ENCODE results near the gene BPGM.
A peak's percentile ranks its signal among the peaks of the same experiment; 100 is the strongest.
"Not testable (repeated sequence)": the region's sequence is repeated elsewhere in the genome, so short reads cannot be mapped to it uniquely, and the experiment has no call there.

The BPGM gene

DNA sequence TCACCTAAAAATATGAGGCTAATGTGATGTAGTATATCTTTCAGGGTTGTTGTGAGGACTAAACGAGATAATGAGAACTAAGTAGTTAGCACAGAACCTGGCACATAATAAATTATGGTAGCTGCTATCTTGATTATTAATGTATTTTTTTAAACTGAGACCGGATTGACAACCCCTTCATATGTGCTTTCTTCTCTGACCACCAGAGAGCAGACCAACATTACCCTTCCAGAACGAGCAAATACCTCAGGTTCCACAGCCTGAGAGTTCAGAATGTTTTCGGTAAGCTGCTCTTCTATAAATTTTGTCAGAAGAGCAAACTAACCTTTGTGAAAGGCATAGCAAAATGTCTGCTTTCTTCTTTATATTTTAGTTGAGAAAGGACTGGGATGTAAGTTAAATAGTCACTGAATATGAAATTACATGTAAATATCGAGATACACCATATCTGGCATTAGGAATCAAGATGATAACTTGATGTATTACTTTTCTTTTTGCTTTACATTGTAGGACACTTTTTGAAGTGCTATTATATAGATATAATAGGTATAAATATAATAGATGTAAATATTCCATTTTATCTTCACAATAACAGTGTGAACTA, 13.6 kb upstream of the BPGM start:
- no peak for DNase-seq

DNA sequence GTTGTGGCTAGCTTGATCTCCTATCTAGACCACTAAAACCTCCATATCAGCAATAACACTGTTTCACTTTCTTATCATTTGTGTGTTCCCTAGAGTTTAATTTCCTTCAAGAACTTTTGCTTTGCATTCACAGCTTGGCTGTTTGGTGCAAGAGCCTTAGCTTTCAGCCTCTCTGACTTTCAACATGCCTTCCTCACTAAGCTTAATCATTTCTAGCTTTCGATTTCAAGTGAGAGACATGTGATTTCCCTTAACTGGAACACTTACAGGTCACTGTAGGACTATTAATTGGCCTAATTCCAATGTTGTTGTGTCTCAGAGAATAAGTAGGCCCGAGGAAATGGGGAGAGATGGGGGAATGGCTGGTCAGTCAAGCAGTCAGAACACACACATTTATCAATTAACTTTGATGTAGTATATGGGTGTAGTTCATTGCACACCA, 10.6 kb upstream of the BPGM start:
- DNase-seq = no peak

DNA sequence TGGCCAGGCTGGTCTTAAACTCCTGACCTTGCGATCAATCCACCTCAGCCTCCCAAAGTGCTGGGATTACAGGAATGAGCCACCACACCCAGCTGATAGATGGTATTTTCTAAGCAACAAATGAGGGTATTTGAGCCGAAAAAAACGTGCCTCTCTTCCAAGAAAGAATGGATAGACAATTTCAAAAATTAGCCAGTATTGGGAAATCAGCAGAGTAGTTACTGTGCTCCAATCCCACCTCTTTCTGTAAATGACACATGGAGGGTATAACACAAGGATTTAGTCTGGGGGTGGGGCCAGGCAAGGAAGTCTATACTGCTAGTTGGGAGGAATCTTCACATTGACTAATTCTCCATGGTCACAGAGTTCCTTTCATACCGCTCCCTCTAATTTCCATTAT, 9.2 kb upstream of the BPGM start:
- DNase-seq = no peak

DNA sequence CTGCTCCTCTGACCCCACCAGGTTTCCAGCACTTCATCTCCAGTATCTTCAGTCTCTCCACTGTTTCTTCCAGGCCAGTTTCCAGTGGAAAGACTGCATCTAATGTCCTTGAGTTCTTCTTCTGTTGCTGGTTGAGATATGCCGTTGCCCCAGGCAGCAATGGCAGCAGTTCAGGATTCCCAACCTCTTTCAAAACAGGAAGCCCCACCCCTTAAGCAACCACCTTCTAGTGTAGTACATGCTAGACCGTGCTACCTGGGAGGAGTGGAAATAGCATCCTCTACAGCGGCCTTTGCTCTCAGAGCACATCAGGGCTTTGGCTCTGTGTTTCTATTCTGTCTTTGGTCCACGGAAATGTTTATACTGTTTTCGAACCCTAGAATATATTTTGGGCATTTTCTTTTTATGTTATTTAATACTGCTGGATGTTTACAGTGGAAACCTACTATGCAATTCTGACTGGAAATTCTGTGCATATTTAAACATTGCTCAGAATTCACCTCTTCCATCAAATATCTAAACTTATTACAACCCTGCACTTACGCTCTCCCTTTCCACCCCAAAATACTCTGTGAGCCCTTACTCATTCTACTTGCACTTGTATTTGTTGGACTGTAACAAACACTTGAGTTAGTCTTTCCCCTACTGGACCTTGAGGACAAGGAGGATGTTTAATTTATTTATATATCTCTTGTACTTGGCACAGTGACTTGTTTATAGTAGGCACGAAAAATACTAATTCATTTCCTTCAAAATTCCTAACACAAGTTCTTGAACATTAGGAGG, 8.5 kb upstream of the BPGM start:
- no peak for DNase-seq

DNA sequence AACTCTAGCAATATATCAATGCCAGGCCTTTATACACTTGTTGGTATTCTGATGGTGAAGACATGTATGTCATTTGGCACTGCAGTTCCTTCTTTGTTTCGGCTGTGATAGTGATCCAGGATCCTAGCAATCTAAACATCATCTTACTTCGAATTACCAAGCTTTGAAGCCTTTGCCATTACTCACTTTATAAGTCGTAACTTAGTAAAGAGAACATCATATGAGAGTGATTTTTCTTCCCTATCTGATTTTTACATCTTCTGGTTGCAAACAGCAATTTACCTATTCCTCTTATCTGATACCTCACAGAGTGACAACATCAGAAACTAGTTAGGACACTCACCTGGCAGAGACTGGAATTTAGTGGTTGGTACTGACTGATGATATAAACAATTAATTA, 7.6 kb upstream of the BPGM start:
- no peak for DNase-seq

DNA sequence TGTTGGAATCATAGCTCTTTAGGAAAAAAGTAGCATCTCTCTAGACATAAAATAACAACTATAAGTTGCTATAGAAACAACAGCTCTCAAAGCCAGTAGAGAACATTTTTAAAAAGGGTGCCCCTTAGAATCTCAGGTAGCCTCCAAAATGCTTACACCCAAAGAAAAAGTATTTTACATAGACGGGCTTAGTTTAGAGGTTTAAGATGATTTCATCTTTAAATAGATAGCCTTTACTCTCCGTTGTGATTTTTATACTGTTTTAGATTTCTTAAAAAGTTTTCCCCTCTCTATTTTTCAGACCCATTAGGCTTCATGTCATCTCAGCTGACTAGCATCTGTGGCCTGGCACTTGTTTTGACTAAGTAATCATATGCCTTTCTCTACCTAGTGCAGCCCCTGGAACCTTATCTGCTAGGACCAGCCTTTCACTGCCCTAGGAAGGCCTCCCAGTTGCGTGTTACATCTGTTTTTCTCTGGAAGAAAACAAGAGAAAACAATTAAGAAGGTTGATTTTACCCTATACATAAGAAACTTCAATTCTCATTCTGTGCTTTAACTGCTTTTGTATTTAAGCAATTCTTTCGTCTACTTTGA, 6.9 kb upstream of the BPGM start:
- no peak for DNase-seq

DNA sequence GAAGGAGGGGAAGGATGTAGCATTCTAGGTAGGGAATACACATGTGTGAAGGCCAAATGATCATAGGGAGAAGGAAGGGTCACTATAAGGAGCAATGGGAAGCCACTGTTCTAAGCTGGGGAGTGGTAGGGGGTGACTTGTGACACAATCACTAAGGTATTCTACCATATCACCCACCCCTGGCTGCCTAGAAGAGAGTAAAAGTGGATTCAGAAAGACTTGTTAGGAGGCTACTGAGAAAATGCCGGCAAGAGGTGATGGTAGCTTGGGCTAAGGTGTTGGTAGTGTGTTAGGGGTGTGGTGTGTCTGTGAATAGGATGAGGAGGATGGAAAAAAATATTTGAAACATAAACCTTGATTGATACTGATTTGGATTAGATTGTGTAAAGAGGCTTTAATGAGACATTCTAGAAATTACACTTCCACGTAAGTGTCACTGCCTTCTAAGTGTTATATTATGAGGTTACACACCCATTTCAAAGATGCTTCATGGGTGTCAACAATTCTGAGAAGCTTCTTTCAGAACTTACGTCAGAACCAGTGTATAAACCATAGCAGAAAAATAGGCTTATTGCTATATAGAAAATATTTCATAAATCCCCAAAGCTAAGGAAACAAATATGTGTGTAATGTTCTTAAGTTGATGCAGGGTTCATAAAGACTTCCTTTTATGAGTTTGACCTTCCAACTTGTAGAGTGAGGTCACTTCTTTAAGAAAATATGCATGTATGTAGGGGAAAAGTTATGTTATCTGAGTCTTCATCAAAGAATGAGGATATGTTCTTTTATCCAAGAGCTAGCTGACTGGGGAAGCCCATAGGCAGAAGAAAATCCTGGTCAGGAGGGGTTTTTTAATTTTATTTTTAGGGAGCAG, 5.6 kb upstream of the BPGM start:
- no peak for DNase-seq

DNA sequence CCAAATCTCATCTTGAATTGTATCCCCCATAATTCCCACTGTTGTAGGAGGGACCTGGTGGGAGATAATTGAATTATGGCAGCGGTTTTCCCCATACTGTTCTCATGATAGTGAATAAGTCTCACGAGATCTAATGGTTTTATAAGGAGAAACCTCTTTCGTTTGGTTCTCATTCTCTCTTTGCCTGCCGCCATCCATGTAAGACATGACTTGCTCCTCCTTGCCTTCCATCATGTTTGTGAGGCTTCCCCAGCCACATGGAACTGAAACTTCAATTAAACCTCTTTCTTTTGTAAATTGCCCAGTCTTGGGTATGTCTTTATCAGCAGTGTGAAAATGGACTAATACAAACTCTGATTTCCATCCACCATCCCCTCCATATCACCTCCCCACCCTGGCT, 4.7 kb upstream of the BPGM start:
- not testable (repeated sequence) for DNase-seq

DNA sequence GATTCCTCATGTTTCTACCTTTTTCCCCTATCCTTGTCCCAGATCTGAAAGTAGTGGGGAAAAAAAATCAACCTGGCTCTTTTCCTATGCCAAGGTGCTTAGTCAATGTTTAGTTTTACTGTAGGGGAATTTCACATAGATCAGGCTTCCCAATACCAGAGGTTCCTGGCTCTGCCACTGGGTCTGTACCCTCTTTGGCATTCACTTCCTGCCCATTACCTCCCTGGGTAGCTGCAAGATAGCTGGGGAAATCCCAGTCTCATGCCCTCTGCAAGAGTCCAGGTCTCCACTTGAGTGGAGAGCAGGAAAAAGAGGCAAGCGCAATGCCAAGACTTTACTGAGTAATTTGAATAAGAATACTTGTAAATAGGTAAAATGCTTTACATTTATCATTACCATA, 3.5 kb upstream of the BPGM start:
- DNase-seq = no peak

DNA sequence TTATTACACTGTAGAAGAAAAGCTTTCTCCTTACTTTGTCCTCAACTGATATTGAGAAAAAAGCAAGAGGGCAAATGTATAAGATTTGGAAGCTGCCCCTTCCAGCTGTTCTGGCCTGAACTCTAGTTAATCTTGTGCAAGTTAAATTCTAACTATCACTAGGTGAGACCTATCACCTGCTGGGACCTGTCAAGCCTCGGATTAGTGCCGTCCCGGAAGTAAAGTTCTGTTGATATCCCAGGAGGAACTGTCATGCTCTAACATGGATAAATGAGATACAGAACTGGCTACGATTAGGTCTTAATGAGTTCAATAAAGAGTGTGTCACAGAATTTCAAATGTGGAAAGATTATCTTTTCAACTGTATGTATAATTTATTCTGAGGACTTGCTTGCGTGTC, 1.2 kb upstream of the BPGM start:
- no peak for DNase-seq

DNA sequence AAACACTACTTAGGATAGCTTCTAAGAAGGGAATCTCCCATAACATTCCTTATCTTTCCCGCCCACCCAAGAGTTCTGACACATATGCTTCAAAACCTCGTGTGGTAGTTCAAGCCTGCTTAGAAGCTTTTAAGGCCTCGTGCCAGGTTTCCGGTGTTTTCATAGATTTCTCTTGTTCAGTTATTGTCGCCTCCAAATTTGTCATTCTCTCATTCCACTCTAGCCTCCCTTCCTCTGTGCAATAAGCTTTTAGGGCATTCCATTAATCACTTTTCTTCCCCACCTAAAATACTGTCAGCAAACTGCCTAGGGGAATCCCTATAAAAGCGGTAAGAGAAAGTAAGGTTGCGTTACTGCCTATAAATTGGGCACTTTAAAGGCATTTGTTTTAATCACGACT, 718 bp upstream of the BPGM start:
- no peak for DNase-seq

DNA sequence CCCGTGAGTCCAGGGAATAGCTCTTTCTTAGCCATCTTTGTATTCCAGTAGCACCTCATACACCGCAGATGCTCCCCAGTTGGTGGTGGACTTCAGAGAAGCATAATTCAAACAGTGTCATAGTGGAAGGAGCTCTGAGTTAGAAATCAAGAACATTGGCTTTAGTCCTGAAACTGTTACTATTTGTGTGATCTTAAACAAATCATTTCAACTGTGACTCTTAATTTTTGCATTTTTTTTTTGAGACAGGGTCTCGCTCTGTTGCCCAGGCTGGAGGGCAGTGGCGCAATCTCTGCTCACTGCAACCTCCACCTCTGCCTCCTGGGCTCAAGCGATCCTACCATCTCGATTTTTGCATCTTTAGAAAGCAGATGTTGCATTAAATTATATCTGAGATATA, 1.8 kb downstream of the BPGM start:
- no peak for DNase-seq

DNA sequence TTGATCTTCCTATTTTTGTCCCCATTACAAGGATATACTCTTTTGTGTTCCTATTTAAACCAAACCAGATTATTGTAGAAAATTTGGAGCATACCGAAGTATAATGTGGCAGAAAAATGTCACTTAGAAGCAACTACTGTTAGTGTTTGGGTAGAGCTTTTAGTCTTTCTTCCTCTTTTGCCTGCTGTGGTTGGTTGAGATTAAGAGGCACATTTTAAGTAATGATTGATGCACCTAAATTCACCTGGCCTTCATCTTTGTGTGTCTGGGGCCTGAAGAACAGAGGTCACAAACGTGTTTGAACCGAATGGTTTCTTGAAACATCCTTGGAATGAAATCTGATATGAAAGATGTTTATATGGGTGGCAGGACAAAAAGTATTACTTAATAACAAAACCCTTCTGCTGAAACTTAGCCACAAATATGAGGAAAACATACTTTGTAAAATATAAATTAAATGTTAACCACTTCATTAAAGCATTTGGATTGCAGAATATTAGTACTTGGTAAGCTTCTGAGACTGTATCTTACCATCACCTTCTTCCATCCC, 2.6 kb downstream of the BPGM start:
- no peak for DNase-seq

DNA sequence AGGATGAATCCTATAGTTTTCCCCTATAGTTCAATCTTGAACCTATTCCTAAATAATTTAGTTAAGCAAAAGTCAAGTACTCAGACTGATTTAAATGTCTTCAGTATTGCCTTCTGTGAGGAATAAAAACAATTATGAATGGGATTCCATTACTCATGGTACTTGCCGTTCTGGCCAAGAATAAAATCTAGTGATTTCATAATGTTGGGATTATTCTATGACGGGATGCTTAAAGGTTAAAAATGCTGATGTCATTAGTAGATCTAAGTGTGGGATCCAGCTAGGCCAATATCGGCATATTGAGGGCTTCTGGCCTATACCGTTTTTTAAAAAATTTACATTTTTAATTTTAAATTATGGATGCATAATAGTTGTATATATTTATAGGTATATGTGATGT, 5.3 kb downstream of the BPGM start:
- DNase-seq = no peak

DNA sequence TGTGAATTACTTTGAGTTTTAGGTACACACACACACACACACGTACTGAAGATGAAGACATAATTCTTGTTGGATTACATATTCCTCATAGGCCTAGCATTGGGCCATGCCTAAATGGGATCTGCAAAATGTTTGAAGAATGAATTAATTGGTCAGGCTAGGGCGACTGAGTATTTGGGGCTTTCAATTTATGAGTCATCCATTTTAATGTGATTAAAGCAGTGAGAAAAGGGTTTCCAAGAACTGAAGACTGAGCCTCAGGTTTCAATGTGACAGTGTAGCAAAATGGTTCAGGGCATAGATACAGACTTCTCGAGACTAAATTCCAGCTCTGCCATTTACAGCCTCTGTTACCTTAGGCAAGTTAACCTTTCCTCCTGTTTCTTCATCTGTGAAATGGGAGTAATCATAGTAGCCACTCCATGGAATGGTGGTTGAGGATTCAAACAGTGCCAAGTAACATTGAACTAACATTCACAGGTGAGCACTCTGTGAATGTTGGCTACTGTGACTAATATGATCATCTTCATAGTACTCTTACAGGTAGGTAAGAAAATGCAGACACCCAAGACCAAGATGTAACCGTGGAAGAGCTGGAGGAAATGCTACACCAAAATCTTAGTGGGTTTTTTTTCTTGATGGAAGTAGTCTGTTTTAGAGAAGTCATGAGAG, 7.6 kb downstream of the BPGM start:
- DNase-seq = no peak

DNA sequence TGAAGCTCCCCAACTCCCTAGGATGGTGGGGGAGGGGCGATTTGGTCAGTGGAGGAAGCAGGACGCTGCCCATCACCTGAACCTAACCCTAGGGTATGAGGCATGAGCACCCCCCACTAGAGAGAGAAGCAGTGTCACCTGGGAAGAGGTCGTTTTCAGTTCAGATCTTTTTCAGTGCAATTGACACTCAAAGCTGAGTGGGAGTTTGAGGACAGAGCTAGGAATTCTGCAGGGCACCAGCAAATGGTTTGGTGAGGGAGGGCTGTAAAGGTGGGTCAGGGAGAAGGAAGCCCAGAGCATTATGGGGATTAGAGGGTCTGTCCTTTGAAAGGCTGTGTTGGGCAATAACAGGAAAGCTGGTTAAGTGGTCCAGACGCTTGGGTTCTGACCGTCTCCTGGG, 10.9 kb downstream of the BPGM start:
- no peak for DNase-seq

DNA sequence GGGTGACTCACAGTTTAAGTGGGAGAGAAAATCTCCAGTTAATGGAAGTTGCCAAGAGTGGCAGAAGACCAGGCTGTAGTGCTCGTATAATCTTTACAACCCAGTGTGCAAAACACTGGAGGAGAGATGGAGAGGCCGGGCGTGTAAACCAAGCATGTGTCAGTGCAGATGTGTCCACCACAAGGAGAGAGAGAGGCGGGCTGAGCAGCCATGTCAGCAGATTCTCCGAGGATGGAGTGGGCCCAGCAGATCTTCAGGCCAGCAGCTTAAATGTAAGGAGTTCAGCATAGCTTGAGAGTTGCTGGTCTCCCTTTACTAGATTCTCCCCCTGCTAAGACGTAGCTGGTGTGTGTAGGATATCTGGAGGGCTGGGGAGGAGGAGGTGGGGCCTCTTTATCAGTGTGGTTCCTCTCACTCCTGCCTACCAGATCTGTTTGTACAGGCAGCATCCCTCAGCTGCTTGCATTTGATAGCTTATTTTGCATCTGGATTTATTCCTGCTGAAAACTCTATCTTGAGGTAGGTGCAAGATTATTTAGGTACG, 13.7 kb downstream of the BPGM start:
- DNase-seq = peak in 1 of 2 experiments; percentile 34

DNA sequence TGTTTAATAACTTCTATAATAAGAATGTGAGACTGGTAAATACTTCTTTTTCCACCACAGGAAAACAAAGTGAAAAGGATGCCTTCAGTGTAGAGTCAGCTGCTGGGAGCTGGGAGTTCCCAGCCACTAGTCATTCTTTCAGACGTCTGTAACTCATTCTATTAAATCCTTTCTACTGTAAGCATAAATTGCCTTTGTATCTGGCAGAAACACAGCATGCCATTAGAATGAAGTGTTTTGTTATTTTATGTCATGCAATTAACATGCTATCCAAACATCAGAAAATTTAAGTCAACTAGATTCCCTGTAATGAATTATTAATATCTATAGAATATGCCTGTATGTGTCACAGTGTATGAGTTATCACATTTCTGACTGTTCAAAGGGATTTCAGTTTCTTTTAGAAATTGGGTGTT, 14.3 kb downstream of the BPGM start:
- DNase-seq = no peak

DNA sequence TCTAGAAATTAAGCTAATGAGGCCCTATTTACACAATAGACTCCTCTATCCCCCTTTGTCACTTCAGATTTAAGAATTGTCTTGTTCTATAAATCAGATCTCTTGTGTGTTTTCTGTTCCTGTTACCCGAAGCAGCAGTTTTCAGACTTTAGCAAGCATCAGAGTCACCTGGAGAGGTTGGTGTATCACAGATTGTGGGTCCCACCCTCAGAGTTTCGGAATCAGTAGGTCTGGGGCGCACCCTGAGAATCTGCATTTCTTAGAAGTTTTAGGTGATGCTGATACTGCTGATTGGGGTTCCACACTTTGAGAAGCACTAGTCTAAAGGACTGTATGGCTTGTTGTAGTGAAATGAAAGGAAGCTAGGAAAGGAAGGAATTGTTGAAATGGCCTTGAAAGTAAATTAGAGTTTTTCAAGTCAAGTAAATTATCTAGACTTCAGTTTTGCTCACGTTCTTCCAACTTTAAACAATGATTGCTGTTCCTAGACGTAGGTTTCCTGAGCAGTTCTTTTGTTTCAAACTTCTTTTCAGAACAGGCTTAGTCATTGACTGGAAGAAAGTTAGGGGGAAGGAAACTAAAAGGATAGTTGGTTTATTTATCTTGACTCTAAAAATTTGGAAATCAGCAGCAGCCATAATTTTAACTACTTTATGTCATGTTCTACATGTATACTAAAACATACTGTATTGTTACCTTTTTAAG, 15.7 kb downstream of the BPGM start:
- DNase-seq = no peak

DNA sequence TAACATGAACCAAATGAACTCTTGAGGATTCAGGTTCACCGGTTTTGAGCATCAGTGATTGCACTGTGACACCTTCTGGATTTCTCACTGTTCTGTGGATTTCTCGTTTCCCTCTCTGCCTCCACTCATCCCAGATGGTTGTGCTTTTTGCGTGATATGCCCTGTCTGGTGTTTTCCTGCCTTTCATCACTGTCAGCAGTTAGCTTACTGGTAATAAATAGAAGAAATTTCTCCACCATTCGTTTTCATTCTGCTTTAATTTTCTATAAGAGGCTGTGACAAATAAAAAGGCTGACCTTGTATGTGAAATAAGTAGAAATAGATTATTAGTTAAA, 16.2 kb downstream of the BPGM start:
- DNase-seq = no peak

DNA sequence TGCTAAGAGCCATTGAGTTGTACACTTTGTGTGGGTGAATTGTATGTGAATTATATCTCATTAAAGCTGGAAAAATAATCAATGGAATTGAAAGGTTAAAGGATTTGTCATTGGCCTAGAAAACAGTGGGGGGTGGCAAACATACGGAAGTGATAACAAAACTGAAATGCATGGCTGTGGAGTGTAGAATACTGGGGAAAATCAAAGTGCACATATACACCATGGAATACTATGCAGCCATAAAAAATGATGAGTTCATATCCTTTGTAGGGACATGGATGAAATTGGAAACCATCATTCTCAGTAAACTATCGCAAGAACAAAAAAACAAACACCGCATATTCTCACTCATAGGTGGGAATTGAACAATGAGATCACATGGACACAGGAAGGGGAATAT, 18.4 kb downstream of the BPGM start:
- DNase-seq = not testable (repeated sequence)

DNA sequence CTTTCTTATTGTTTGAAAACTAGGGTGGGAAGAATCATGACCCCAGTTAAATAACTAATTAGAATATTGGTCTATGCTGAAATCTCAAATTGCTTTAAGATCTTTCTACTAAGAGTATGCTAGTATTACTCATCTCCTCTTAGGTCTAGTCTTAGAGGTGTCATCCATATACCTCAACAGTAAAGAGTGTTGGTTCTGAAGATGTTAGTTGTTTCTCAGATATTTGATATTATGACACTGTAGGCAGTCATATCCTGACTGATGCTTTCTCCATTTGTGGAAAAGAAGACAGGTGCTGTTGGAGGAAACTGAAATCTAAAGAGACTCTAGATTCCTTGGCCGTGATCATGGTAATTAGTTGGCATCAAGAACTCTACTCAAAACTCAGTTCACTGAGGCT, 21.2 kb downstream of the BPGM start:
- no peak for DNase-seq
